ENCODE results near the gene HMX3. TPM values are rescaled to one million over a fixed set of nuclear protein-coding genes. Genes with fewer than 3 reads are reported as not detected.

Gene HMX3
- total RNA-seq, 1 donor from 2014 or later, result 0.77 TPM

- no peak overlapping the region for H3K27ac Mint-ChIP-seq
These were observed 42.3 kb upstream of the HMX3 start for GRCh38 chr10:123093489-123093888.

GRCh38 chr10:123096452-123096851 is 39.3 kb upstream of the HMX3 start:
- no peaks in the 10 kb centered on the region for H3K4me1 Mint-ChIP-seq (ENCODE audit: unreplicated experiment)
- H3K27ac Mint-ChIP-seq, result no peak overlapping the region
- no peak overlapping the region for H3K4me3 Mint-ChIP-seq
- no peaks in the 10 kb centered on the region for H3K36me3 Mint-ChIP-seq
- no peak for TF ChIP-seq CTCF (conservative IDR thresholded peaks at IDR 0.05)
- no peaks in the 10 kb centered on the region for H3K9me3 Mint-ChIP-seq
- no peak for DNase-seq (ENCODE audit: extremely low spot score, unreplicated experiment)
- peaks cover 69% of the 10 kb centered on the region for H3K27me3 Mint-ChIP-seq

More at GRCh38 chr10:123093489-123093888, 42.3 kb upstream of the HMX3 start:
- Mint-ChIP-seq H3K9me3 (no peaks in the 10 kb centered on the region), H3K4me3 (no peak overlapping the region), H3K4me1 (ENCODE audit: unreplicated experiment) (no peaks in the 10 kb centered on the region), H3K27me3 (peaks cover 83% of the 10 kb centered on the region), H3K36me3 (no peaks in the 10 kb centered on the region)
- no peak for DNase-seq (ENCODE audit: extremely low spot score, unreplicated experiment)
- TF ChIP-seq CTCF (conservative IDR thresholded peaks at IDR 0.05), result no peak

- Mint-ChIP-seq H3K4me1 (ENCODE audit: unreplicated experiment) (no peaks in the 10 kb centered on the region), H3K27ac (no peak overlapping the region), H3K27me3 (peaks cover 69% of the 10 kb centered on the region), H3K9me3 (no peaks in the 10 kb centered on the region), H3K36me3 (no peaks in the 10 kb centered on the region), H3K4me3 (no peak overlapping the region)
- DNase-seq (ENCODE audit: extremely low spot score, unreplicated experiment), result no peak
- no peak for TF ChIP-seq CTCF (conservative IDR thresholded peaks at IDR 0.05)
These were observed 38.7 kb upstream of the HMX3 start for GRCh38 chr10:123097039-123097438.

- Mint-ChIP-seq H3K27ac (no peak overlapping the region), H3K4me1 (ENCODE audit: unreplicated experiment) (no peaks in the 10 kb centered on the region), H3K4me3 (no peak overlapping the region), H3K27me3 (peaks cover 51% of the 10 kb centered on the region), H3K9me3 (no peaks in the 10 kb centered on the region), H3K36me3 (no peaks in the 10 kb centered on the region)
- DNase-seq (ENCODE audit: extremely low spot score, unreplicated experiment), result no peak
- no peak for TF ChIP-seq CTCF (conservative IDR thresholded peaks at IDR 0.05)
These were observed 35.6 kb upstream of the HMX3 start for GRCh38 chr10:123100030-123100762.

DNA sequence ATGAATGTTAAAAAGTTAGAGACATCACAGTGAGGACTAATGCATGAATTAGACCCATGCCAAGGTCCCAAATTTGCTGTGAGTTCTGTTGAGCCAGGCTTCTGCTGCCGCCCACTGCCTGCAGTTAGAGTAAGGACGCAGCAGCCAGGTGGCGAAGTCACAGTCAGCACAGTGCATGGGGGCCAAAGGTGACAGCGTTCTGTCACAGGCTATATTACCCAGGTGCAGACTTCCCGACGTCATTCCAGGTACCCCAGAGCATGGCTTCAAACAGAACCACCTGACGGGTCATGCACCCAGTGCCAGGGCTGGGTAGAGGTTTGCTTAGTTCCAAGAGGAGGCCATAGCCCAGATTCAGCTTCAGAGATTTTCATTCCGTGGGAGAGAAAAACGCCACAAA is 33.9 kb upstream of the HMX3 start:
- Mint-ChIP-seq H3K4me3 (no peak overlapping the region), H3K9me3 (no peaks in the 10 kb centered on the region), H3K27me3 (peaks cover 51% of the 10 kb centered on the region), H3K36me3 (no peaks in the 10 kb centered on the region), H3K4me1 (ENCODE audit: unreplicated experiment) (no peaks in the 10 kb centered on the region), H3K27ac (no peak overlapping the region)
- no peak for TF ChIP-seq CTCF (conservative IDR thresholded peaks at IDR 0.05)
- no peak for DNase-seq (ENCODE audit: extremely low spot score, unreplicated experiment)
